ENCODE results near the gene TTLL7.

TTLL7 gene

GRCh38 chr1:83882906-83883305, 116.0 kb downstream of the TTLL7 start:
- no peak for DNase-seq

GRCh38 chr1:83872515-83872914, 126.4 kb downstream of the TTLL7 start:
- no peak for DNase-seq

- no peak for DNase-seq
Observed at GRCh38 chr1:83864991-83865390, 133.9 kb downstream of the TTLL7 start.

DNA sequence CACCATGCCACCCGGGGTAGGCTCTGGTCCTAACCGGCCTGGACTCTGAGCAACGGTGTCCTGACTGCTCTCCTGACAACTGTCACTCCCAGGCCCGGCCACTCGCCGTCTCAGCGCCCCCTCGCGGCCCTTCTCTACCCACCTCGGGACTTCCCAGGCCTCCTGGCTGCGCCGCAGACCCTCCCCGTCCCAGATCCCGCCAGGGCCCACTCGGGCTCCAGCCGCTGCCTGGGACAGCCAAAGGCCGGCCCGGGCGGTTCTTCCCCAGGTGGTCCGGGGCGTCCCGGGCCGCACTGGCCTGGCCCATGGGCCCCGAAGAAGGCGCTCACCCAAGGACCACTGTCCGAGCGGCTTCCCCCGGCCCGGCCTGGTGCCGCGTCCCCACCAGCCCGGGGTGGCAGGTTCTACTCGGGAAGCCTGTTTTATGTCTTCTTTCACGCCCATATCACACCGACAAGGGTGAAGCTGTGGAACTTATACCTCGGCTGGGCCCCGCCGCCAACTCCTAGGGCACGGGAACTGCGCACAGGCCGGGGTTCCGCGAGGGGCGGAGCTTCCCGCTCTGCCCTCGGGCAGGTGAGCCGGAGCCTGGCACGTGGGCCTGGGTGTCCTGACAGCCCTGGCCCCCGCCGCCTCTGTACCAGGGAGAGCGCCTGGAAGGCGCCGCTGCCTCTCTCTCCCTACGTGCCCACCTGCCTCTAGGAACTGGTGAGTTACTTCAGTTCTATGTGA, 138.3 kb downstream of the TTLL7 start:
- DNase-seq = peak in 54 of 56 donors; percentile 5 to 89 (median 64)

- DNase-seq = no peak
Observed at GRCh38 chr1:83857716-83858115, 141.2 kb downstream of the TTLL7 start.

DNA sequence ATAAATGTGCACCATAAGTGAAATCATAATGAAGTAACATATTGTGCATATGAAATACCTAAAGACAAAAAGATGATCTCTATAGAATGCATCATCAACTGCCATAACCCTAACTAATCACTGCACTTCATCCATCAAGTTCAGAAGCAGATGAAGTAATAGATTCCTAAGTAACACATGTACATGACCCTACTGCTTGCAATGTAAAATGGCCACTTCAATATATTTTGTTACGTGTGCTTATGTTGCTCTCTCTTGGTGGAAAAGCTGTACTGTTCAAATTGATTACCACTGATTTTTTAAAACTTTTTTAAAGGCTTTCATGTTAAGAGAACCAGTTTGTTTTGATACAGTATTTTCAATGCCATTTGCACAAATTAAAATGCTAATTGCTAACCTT, 141.8 kb downstream of the TTLL7 start:
- no peak for DNase-seq

DNA sequence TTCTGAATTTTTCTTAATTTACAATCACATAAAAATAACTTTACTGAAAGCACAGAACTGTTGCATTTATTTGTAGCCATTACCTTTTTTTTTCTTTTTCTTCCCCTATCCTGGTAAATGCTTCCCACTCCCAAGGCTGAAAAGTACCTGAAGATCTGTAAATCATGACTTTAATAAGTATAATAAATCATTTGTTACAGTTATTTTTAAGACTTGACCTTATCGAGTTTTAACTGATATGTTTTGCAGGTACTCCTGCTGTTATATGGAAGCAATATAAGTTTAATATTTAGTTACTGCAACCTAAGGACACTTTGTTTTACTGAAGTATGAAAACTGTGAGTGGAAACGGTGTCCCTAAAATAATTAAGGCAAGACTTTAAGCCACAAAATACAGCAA, 142.6 kb downstream of the TTLL7 start:
- DNase-seq = no peak

- DNase-seq = no peak
Observed at GRCh38 chr1:83854456-83854855, 144.5 kb downstream of the TTLL7 start.

DNA sequence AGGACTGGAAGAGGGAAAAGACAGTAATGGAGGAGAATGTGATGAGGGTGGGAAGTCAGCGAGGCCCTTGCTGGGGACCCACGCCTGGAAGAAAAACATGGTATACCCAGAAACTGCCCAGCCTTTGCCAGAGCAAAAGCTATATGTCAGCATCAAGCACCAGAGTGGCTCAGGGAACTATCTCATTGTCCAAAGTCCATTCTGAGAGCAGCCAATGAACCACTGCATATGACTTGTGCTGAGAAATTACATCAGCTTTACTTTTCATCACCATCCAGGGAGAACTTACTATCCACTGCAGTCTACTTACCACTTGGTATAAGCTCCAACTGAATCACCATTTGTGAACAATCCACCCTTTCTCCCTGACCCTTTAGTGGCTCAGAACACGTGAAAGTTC, 148.1 kb downstream of the TTLL7 start:
- DNase-seq = no peak

DNA sequence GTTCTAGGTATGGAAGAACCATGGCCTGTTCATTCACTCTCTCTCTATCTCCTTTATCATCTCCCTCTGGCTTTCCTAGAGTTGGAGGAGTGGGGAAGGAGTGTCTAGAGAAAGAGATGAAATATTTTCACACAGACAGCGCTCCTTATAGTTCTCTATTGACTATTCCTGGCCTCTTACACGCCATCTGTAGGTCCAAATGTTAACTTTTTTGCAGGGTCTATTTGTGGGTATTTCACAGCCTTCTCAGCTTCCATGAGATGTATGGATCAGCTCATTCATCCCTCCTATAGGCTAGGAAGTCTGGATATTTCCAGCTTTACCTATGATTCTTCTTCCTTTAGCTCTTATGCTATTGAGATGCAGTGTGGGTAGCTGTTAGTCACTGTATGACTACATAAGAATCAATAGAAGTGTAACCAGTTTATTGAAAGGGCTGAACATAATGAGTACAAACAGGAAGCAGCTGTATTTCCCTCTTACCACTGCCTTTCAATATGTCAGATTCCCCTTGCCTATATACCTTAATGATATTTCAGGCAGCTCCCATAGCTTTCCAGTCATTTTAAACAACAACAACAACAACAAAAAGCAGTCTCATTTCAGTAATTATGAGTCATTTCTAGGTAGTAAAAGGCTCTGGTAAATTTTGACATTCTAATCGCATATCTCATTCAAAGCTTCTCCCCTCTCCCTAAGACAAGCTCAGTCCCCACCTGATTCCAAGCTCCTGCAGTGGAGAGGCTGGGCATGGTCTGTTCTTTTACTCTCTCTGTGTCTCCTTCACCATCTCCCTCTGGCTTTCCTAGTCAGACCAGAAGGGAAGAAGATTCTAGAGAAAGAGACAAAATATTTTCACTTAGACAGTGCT, 149.5 kb downstream of the TTLL7 start:
- no peak for DNase-seq

GRCh38 chr1:83846138-83846537, 152.8 kb downstream of the TTLL7 start:
- no peak for DNase-seq

DNA sequence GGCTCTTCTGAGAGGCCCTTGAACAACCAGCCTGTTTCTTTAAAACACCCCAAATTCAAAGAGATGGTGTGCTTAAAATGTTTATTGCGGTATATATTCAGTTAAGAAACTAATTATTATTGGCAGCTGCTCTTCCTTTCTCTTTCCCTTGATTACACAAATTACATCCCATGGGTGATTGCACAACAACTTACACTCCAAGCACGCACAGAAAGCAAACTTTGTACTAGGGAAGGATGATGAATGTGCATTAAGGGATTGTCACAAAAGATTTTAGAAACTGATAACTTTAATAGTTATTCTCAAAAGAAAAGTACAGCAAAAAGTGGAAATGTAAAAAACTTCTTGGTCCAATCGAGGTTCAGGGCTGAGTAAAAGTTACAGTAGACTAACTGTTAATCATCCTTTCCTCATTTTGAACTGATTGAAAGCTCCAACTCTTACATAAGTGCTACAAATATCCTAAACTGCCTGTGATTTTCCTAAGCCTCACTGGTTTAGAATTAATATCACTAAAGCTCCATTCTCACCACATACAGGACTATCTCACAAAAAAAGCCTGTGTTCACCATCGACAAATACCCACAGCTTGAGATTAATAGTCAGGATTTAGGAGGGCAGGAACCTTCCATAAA, 153.4 kb downstream of the TTLL7 start:
- DNase-seq = no peak

GRCh38 chr1:83844546-83844945, 154.4 kb downstream of the TTLL7 start:
- DNase-seq = no peak

DNA sequence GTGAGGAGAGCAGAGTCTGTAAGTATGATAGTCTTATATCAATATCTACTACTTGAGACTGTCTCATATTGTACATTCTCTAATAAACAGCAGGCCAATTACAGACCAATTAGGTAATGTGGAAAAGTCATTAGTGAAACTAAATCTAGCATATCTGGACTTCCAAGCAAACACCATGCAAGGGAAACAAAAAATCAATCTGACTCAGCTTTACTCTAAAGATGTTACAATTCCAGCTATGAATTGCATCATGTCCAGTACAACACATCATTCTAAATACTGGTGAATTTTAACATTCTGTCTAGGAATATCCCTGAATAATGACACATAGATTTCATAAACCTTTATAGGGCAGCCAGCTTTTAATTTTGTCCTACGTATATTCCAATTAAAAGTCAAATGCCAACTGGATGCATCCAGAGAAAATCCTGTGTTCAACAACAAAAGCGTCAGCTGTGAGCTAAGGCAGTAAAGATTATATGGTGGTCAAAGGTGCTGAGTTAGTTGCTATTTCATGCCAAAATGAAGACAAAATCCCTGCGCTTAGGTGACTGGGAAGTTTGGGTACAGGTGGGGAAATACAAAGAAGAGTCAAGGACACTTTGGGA, 159.3 kb downstream of the TTLL7 start:
- DNase-seq = no peak

- DNase-seq = no peak
Observed at GRCh38 chr1:83838573-83838972, 160.4 kb downstream of the TTLL7 start.

DNA sequence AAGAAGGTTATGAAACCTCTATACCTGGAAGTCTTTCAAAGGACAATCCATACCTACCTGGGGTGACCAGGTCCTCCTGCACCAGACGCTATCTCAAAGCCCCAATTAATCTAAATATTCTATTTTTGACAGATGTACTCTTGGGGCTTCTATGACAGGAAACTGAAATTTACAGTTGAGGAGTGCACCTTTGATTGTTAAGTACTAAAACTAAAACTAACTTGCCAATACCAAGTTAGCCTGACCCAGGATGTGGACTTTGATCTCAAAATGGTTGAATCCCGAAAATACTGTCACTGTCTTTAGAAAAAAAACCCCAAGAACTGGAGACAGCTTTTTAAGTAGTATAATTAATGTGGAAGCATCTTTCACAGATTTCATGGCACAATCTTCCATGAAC, 162.4 kb downstream of the TTLL7 start:
- DNase-seq = no peak

GRCh38 chr1:83834621-83835264, 164.2 kb downstream of the TTLL7 start:
- no peak for DNase-seq

DNA sequence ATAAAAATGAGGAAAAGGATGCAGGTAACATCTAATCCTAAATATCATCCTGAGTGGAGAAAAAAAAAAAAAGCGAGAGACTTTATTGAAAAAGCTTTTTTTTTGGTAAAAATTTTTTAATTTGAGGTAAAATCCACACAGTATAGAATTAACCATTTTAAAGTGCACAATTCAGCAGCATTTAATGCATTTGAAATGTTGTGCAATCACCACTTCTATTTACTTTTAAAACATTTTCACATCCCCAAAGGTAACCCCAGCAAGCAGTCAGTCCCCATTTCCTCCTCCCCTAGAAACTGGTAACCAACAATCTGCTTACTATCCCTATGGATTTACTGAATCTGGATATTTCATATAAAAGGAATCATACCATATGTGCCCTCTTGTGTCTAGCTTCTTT, 166.7 kb downstream of the TTLL7 start:
- no peak for DNase-seq

DNA sequence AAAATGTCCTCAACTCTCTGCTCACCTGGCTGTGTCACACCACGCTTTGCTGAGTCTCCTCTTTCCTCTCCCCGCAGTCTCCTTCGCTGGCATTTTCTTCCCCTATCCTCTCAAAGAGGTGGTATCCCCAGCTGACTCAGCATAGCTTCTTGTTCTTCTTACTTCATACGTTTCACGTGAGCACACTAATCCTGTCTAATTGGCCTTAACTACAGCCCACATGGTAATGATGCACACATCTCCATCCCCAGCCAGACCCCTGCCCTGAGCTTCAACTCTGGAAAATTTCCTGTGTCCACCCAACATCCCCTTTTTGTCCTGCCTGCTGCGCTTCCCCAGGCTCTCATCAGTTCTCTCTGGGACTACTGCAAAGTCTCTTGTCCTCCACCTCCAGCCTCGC, 169.8 kb downstream of the TTLL7 start:
- no peak for DNase-seq

DNA sequence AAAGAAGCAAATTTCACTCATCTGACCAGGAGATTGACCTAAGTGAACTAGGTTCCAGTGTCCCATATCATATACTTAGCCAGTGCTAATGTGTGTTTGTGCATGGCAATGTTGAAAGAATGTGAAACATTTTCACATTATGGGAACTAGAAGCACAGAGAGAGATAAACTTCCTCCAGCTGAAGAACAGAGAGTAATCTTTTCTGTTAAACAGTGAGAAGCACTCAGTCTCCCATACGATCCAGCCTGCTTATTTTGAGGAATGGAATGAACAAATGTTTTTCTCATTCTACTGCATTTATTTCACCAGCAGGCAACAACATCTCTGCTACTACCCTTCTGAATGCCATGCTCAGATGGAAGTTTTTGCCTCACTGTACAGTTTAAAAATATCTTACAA, 170.5 kb downstream of the TTLL7 start:
- DNase-seq = no peak

GRCh38 chr1:83827741-83828140, 171.2 kb downstream of the TTLL7 start:
- DNase-seq = no peak
